ENCODE data around the gene SH3TC1.

SH3TC1 gene

DNA sequence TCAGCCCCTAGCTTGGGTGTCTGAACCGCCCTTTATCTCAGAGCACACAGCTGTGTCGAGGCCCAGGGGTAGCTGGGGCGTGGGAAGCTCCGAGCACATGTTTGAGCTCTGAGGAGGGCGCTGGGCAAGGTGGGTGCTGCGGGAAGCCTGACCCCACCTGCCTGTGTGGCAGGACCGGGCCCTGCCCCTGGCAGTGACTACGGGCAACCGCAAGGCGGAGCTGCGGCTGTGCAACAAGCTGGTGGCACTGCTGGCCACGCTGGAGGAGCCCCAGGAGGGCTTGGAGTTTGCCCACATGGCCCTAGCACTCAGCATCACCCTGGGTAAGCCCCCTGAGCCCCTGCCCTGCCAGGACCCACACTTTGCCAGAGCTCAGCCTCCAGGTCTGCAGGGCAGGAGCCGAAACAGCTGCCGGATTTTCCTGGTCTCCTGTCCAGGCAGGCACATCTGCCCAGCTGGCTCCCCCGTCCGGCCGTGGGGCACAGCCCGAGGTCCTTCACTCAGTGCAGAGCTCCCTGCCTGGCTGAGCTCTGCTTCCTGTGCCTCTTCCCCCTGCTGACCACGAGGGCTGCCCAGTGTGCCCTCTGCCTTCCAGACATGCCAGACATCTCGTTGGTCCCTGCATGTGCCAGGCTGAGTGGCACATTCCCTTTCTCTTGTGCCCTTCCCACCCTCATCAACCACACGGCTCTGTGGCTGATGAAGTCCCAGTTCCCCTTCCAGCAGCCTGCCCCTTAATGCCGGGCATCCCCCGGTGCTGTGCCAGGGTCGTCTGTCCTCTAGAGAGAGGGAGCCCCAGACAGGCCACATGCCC lies 37.2 kb downstream of the SH3TC1 start:
- H3K4me1 Mint-ChIP-seq = peaks cover 10% of the 10 kb centered on the region
- no peaks in the 10 kb centered on the region for H3K36me3 Mint-ChIP-seq (ENCODE audit: low read depth)
- no peak for DNase-seq
- H3K4me3 Mint-ChIP-seq = no peak overlapping the region
- no peaks in the 10 kb centered on the region for H3K9me3 Mint-ChIP-seq
- TF ChIP-seq, protein P1, sequence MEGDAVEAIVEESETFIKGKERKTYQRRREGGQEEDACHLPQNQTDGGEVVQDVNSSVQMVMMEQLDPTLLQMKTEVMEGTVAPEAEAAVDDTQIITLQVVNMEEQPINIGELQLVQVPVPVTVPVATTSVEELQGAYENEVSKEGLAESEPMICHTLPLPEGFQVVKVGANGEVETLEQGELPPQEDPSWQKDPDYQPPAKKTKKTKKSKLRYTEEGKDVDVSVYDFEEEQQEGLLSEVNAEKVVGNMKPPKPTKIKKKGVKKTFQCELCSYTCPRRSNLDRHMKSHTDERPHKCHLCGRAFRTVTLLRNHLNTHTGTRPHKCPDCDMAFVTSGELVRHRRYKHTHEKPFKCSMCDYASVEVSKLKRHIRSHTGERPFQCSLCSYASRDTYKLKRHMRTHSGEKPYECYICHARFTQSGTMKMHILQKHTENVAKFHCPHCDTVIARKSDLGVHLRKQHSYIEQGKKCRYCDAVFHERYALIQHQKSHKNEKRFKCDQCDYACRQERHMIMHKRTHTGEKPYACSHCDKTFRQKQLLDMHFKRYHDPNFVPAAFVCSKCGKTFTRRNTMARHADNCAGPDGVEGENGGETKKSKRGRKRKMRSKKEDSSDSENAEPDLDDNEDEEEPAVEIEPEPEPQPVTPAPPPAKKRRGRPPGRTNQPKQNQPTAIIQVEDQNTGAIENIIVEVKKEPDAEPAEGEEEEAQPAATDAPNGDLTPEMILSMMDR (IDR thresholded peaks at IDR 0.05) = no peak
- H3K27me3 Mint-ChIP-seq (ENCODE audit: low read depth, poor library complexity) = peaks cover 4% of the 10 kb centered on the region
- no peak overlapping the region for H3K27ac Mint-ChIP-seq

DNA sequence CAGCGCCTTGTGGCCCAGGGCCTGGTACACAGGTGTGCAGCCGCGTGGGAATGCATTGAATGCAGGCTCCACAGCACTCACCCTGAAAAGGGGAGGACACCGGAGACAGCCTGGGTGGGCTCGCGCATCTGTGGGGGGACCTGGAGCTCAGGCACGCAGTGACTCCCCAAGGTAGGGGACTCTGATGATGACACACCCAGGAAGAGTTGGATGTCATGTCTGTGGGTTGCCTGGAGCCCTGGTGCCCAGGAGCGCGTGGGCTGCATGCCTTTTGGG lies 37.8 kb downstream of the SH3TC1 start:
- H3K36me3 Mint-ChIP-seq (ENCODE audit: low read depth) = no peaks in the 10 kb centered on the region
- peaks cover 4% of the 10 kb centered on the region for H3K27me3 Mint-ChIP-seq (ENCODE audit: low read depth, poor library complexity)
- peaks cover 12% of the 10 kb centered on the region for H3K4me1 Mint-ChIP-seq
- TF ChIP-seq, protein P1 (IDR thresholded peaks at IDR 0.05) = no peak
- DNase-seq = no peak
- H3K9me3 Mint-ChIP-seq = no peaks in the 10 kb centered on the region
- H3K27ac Mint-ChIP-seq = no peak overlapping the region
- no peak overlapping the region for H3K4me3 Mint-ChIP-seq

- H3K27ac Mint-ChIP-seq = no peak overlapping the region
- H3K4me1 Mint-ChIP-seq = peaks cover 18% of the 10 kb centered on the region
- TF ChIP-seq, protein P1 (IDR thresholded peaks at IDR 0.05) = no peak
- no peak overlapping the region for H3K4me3 Mint-ChIP-seq
- no peaks in the 10 kb centered on the region for H3K36me3 Mint-ChIP-seq (ENCODE audit: low read depth)
- peaks cover 4% of the 10 kb centered on the region for H3K27me3 Mint-ChIP-seq (ENCODE audit: low read depth, poor library complexity)
- H3K9me3 Mint-ChIP-seq = no peaks in the 10 kb centered on the region
- DNase-seq = no peak
Observed at GRCh38 chr4:8237256-8237989, 38.3 kb downstream of the SH3TC1 start.

- Mint-ChIP-seq H3K27me3 (ENCODE audit: low read depth, poor library complexity) (peaks cover 4% of the 10 kb centered on the region), H3K9me3 (no peaks in the 10 kb centered on the region), H3K4me1 (peaks cover 25% of the 10 kb centered on the region), H3K4me3 (no peak overlapping the region), H3K36me3 (ENCODE audit: low read depth) (no peaks in the 10 kb centered on the region), H3K27ac (no peak overlapping the region)
- DNase-seq = no peak
- TF ChIP-seq, protein P1 (IDR thresholded peaks at IDR 0.05) = no peak
Observed at GRCh38 chr4:8238036-8238511, 39.0 kb downstream of the SH3TC1 start.

DNA sequence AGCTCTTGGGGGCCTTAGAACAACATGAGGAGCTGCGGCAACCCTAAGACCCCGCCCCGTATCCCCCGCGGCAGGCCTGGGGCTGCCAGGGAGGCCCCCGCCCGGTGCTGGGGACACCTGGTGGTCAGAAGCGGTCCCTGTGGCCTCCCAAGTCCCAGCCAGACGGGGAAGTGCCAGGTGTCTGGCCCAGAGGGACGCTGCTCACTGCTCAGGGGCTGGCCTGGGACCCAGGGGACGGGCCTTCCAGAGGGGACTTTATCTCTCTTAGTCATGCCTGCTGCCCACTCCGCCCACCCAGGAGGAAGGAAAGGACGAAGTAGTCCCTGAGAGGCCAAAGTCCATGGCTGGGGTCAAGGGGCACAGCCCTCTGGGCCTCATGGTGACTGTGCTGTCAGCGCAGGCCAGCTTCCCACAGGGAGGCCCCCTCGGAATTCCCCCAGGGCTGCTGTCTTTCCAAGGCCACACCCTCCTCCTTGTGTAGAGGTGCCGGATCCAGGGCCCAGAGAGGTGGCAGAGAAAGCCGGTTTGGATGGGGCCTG lies 39.5 kb downstream of the SH3TC1 start:
- Mint-ChIP-seq H3K4me1 (peaks cover 26% of the 10 kb centered on the region), H3K36me3 (ENCODE audit: low read depth) (no peaks in the 10 kb centered on the region), H3K27ac (no peak overlapping the region), H3K27me3 (ENCODE audit: low read depth, poor library complexity) (peaks cover 4% of the 10 kb centered on the region), H3K9me3 (no peaks in the 10 kb centered on the region), H3K4me3 (no peak overlapping the region)
- peak; percentile 68 for DNase-seq
- TF ChIP-seq, protein P1 (IDR thresholded peaks at IDR 0.05) = peak; percentile 60

Measured in nephron progenitor cell (in vitro differentiated cells).